OCI-LY3 (cell line): ENCODE data around the gene EFCAB6.

Experiments
- H2AFZ ChIP-seq: fragments of 200-600, 300-600 bp; shearing (Covaris generic); 2 replicates; pipeline ENCODE4 v1.6.0; 2014; ENCODE audit warnings: antibody characterized with exemption, low read depth, low read length
- H3K27ac ChIP-seq: fragments of 200-600, 300-600 bp; sonication (generic); 2 replicates; pipeline ENCODE4 v1.5.1; 2014; ENCODE audit warnings: mild to moderate bottlenecking, low read length, moderate library complexity, mixed read lengths
- H3K27me3 ChIP-seq: fragments of 200-600, 300-600 bp; sonication (generic); 2 replicates; pipeline ENCODE4 v1.6.1; 2014; ENCODE audit warnings: low read depth, low read length, mixed read lengths
- H3K36me3 ChIP-seq: fragments of 200-600, 300-600 bp; sonication (generic); replicated peaks from 2 replicates; pipeline ENCODE3; 2014; ENCODE audit warnings: low read depth, low read length, mixed read lengths
- H3K4me1 ChIP-seq: fragments of 300-600, 200-600 bp; sonication (generic); 2 replicates; pipeline ENCODE4 v1.6.1; 2014; ENCODE audit warnings: low read length, mixed read lengths
- H3K4me2 ChIP-seq: fragments of 200-600, 300-600 bp; sonication (generic); 2 replicates; pipeline ENCODE4 v1.6.1; 2014; ENCODE audit warnings: low read length, mixed read lengths
- H3K4me3 ChIP-seq: fragments of 300-600, 200-600 bp; sonication (generic); 2 replicates; pipeline ENCODE4 v1.5.1; 2014; ENCODE audit warnings: antibody characterized with exemption, mild to moderate bottlenecking, low read length, moderate library complexity
- H3K79me2 ChIP-seq: fragments of 300-600, 200-600 bp; shearing (Covaris generic); 2 replicates; pipeline ENCODE4 v1.6.1; 2014; ENCODE audit warnings: mild to moderate bottlenecking, low read length, mixed read lengths
- H3K9ac ChIP-seq: fragments of 300-600, 200-600 bp; shearing (Covaris generic); 2 replicates; pipeline ENCODE4 v1.6.0; 2014; ENCODE audit warnings: mild to moderate bottlenecking, low read length, moderate library complexity
- H3K9me3 ChIP-seq: fragments of 200-600, 300-600 bp; shearing (Covaris generic); 2 replicates; pipeline ENCODE4 v1.6.1; 2014; ENCODE audit warnings: low read length, mixed read lengths; ENCODE audit not compliant: insufficient read depth
- H4K20me1 ChIP-seq: fragments of 200-600, 300-600 bp; sonication (generic); 2 replicates; pipeline ENCODE4 v1.6.1; 2016; ENCODE audit warnings: low read length, mixed read lengths; ENCODE audit not compliant: insufficient read depth
- EZH2phosphoT487 ChIP-seq: fragments of 200-600 bp; shearing (Covaris generic); IDR thresholded peaks from 2 replicates; pipeline ENCODE4 v1.6.1; 2018; ENCODE audit warnings: antibody characterized with exemption, mixed run types, low read depth
- TF ChIP-seq, protein P1 (sequence below): fragments of 200-600, 300-600 bp; sonication (generic); IDR thresholded peaks from 2 replicates; pipeline ENCODE4 v1.5.1; 2014; ENCODE audit warnings: antibody characterized with exemption, low read length, low read depth

The EFCAB6 gene

DNA sequence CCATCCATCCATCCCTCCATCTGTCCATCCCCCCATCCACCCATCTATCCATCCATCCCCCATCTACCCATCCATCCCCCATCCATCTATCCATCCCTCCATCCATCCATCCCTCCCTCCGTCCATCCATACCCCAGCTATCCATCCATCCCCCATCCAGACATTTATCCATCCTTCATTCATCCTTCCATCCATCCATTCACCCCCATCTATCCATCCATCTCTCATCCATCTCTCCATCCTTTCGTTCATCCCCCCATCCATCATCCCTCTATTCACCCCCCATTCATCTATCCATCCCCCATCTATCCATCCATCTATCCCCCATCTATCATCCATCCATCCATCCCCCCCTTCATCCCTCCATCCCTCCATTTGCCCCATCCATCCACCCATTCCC is 302.8 kb downstream of the EFCAB6 start:
- H3K27me3 ChIP-seq = no peaks in the 10 kb centered on the region
- H3K9ac ChIP-seq = no peak overlapping the region
- no peaks in the 10 kb centered on the region for H4K20me1 ChIP-seq
- H3K9me3 ChIP-seq = no peaks in the 10 kb centered on the region
- H3K27ac ChIP-seq = no peak overlapping the region
- no peak overlapping the region for H3K4me2 ChIP-seq
- no peak overlapping the region for H2AFZ ChIP-seq
- no peaks in the 10 kb centered on the region for H3K79me2 ChIP-seq
- H3K4me3 ChIP-seq = no peak overlapping the region
- H3K36me3 ChIP-seq = no peaks in the 10 kb centered on the region
- TF ChIP-seq EZH2phosphoT487 = no peak
- TF ChIP-seq, protein P1, sequence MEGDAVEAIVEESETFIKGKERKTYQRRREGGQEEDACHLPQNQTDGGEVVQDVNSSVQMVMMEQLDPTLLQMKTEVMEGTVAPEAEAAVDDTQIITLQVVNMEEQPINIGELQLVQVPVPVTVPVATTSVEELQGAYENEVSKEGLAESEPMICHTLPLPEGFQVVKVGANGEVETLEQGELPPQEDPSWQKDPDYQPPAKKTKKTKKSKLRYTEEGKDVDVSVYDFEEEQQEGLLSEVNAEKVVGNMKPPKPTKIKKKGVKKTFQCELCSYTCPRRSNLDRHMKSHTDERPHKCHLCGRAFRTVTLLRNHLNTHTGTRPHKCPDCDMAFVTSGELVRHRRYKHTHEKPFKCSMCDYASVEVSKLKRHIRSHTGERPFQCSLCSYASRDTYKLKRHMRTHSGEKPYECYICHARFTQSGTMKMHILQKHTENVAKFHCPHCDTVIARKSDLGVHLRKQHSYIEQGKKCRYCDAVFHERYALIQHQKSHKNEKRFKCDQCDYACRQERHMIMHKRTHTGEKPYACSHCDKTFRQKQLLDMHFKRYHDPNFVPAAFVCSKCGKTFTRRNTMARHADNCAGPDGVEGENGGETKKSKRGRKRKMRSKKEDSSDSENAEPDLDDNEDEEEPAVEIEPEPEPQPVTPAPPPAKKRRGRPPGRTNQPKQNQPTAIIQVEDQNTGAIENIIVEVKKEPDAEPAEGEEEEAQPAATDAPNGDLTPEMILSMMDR = no peak
- no peaks in the 10 kb centered on the region for H3K4me1 ChIP-seq

- no peaks in the 10 kb centered on the region for H3K9me3 ChIP-seq
- no peaks in the 10 kb centered on the region for H3K27me3 ChIP-seq
- no peaks in the 10 kb centered on the region for H3K79me2 ChIP-seq
- no peak overlapping the region for H3K9ac ChIP-seq
- no peak overlapping the region for H3K4me2 ChIP-seq
- H3K27ac ChIP-seq = no peak overlapping the region
- no peak overlapping the region for H2AFZ ChIP-seq
- H4K20me1 ChIP-seq = no peaks in the 10 kb centered on the region
- H3K36me3 ChIP-seq = no peaks in the 10 kb centered on the region
- TF ChIP-seq, protein P1 = no peak
- no peak for TF ChIP-seq EZH2phosphoT487
- H3K4me3 ChIP-seq = no peak overlapping the region
- H3K4me1 ChIP-seq = no peaks in the 10 kb centered on the region
These were observed 303.6 kb downstream of the EFCAB6 start for GRCh38 chr22:43508489-43508888.

GRCh38 chr22:43507235-43507634 is 304.9 kb downstream of the EFCAB6 start:
- Histone ChIP-seq H3K4me2 (no peak overlapping the region), H3K27ac (no peak overlapping the region), H3K36me3 (no peaks in the 10 kb centered on the region), H3K9me3 (no peaks in the 10 kb centered on the region), H4K20me1 (no peaks in the 10 kb centered on the region), H3K4me3 (no peak overlapping the region), H3K9ac (no peak overlapping the region), H3K27me3 (no peaks in the 10 kb centered on the region), H3K79me2 (no peaks in the 10 kb centered on the region), H2AFZ (no peak overlapping the region), H3K4me1 (no peaks in the 10 kb centered on the region)
- TF ChIP-seq, protein P1 = no peak
- no peak for TF ChIP-seq EZH2phosphoT487

DNA sequence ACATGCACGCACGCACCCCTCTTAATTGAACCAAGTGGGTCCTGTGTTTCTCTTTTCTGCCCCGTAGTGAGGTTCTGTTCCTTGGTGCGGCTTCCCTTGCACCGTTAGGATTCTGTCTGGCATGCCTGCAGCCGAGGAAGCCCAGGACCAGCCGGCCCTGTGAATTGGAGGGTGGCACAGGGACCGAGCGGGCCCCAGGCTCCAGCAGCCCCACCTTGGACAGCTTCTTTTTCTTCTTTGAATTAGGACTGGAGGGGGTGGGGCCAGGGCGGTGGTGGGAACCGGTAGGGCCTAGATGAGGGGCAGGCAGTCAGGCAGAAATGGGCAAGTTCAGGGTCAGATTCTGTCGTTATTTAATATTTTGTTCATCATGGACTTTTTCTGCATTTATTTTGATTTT is 305.6 kb downstream of the EFCAB6 start:
- TF ChIP-seq, protein P1 = no peak
- TF ChIP-seq EZH2phosphoT487 = no peak
- H3K79me2 ChIP-seq = no peaks in the 10 kb centered on the region
- no peaks in the 10 kb centered on the region for H4K20me1 ChIP-seq
- no peak overlapping the region for H3K9ac ChIP-seq
- no peaks in the 10 kb centered on the region for H3K27me3 ChIP-seq
- H3K4me2 ChIP-seq = no peak overlapping the region
- no peaks in the 10 kb centered on the region for H3K36me3 ChIP-seq
- H3K4me3 ChIP-seq = no peak overlapping the region
- H3K9me3 ChIP-seq = no peaks in the 10 kb centered on the region
- H2AFZ ChIP-seq = no peak overlapping the region
- no peaks in the 10 kb centered on the region for H3K4me1 ChIP-seq
- H3K27ac ChIP-seq = no peak overlapping the region
